Esophagus squamous epithelium (tissue), 5 donors: ENCODE measurements around the gene ADARB2. TPM values are rescaled to one million over a fixed set of nuclear protein-coding genes. Genes with fewer than 3 reads are reported as not detected.

Experiments used
- DNase-seq: peaks from one replicate; lab custom pipeline; 2025; lab: John Stamatoyannopoulos, UW
- H3K27ac ChIP-seq, 4 donors: fragments of 200-600 bp; sonication (generic); one replicate each; pipeline ENCODE4 v1.5.1; 2016 to 2019; ENCODE audit warnings: mild to moderate bottlenecking in 1 of 4
- H3K27me3 ChIP-seq, 4 donors: fragments of 200-600 bp; sonication (generic); 1 replicate in 3 of 4; 2 replicates in 1 of 4; pipeline versions ENCODE4 v1.5.1 to v1.6.0; 2017 to 2021; ENCODE audit warnings: antibody characterized with exemption in 1 of 4
- H3K36me3 ChIP-seq, 3 donors: fragments of 200-600 bp; sonication (generic); one replicate each; pipeline ENCODE4 v1.5.1; 2016 to 2019
- H3K4me1 ChIP-seq, 3 donors: fragments of 200-600 bp; sonication (generic); one replicate each; pipeline ENCODE4 v1.5.1; 2017 to 2019
- H3K4me3 ChIP-seq, 4 donors: fragments of 200-600 bp; sonication (generic); 1 replicate in 3 of 4; 2 replicates in 1 of 4; pipeline ENCODE4 v1.5.1; 2016 to 2019; ENCODE audit warnings: mild to moderate bottlenecking in 2 of 4, moderate library complexity in 1 of 4
- H3K9me3 ChIP-seq, 3 donors: fragments of 200-600 bp; sonication (generic); one replicate each; pipeline ENCODE4 v1.5.1; 2016 to 2019
- POLR2A ChIP-seq, 4 donors: fragments of 450-650 bp; IDR thresholded peaks; one replicate each; pipeline ENCODE4 v1.6.1; 2017; ENCODE audit warnings: antibody characterized with exemption in 4 of 4, mild to moderate bottlenecking in 4 of 4, moderate library complexity in 3 of 4
- WGBS, 2 donors: methylation state at CpG; one replicate each; pipeline ENCODE4 v1.1.5; 2018; 5-methylcytosine and 5-hydroxymethylcytosine counted together
- intact Hi-C: fragments of 100-400 bp; cut with DNase I; formaldehyde crosslinking; loops from one replicate; pipeline ENCODE4 v1.15.0; 2022
- total RNA-seq, 4 donors: library from RNA; depleted of rRNA; stranded (reverse); fragments of >200 nt; gene quantifications; one replicate each; pipeline ENCODE4 v1.1.0, GENCODE V29; 2016
- TF ChIP-seq, protein P1 (sequence below), 6 experiments: fragments of 450-650 bp in 4 of 6; fragments of 200-600 bp in 2 of 6; sonication (generic) in 2 of 6; IDR thresholded peaks; one replicate each; pipeline ENCODE4 v1.5.1; 2016 to 2019; ENCODE audit warnings: antibody characterized with exemption in 6 of 6, mild to moderate bottlenecking in 4 of 6, moderate library complexity in 4 of 6
- donor health status: DM: yes; HTN: yes; CAD: no.

The ADARB2 gene
- total RNA-seq, 4 donors from 2014 or later = 0.21 to 3.5 (median 1.5) TPM

DNA sequence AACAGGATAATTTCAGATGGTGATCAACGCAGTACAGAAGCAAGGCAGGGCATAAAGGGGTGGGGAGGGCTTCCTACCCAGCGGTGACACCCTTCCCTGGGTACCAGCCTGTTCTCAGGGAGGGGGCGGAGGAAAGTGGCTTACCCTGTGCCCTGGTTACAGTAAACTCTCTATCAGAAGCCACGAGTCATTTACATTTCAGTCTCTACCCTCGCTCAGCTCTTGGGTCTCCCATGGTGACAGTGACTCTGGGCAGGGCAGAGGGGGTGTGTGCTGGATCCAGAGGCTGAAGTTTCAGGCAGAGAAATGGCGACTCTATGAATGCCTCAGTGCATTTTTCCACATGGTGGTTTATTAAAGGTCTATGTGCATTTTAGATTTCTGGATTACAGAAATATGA, 107.0 kb downstream of the ADARB2 start:
- H3K27me3 ChIP-seq = peaks cover 0 to 19% (median 0%) of the 10 kb centered on the region in 4 donors
- no peaks in the 10 kb centered on the region for H3K9me3 ChIP-seq
- no peak for DNase-seq
- intact Hi-C loops = no loop called here
- no peak for TF ChIP-seq POLR2A (IDR thresholded peaks at IDR 0.05)
- TF ChIP-seq, protein P1, sequence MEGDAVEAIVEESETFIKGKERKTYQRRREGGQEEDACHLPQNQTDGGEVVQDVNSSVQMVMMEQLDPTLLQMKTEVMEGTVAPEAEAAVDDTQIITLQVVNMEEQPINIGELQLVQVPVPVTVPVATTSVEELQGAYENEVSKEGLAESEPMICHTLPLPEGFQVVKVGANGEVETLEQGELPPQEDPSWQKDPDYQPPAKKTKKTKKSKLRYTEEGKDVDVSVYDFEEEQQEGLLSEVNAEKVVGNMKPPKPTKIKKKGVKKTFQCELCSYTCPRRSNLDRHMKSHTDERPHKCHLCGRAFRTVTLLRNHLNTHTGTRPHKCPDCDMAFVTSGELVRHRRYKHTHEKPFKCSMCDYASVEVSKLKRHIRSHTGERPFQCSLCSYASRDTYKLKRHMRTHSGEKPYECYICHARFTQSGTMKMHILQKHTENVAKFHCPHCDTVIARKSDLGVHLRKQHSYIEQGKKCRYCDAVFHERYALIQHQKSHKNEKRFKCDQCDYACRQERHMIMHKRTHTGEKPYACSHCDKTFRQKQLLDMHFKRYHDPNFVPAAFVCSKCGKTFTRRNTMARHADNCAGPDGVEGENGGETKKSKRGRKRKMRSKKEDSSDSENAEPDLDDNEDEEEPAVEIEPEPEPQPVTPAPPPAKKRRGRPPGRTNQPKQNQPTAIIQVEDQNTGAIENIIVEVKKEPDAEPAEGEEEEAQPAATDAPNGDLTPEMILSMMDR (IDR thresholded peaks at IDR 0.05) = no peak
- no peaks in the 10 kb centered on the region for H3K36me3 ChIP-seq
- WGBS, 2 donors = 79 to 87% methylated on average over 4 to 6 of the region's 6 CpGs
- H3K4me3 ChIP-seq = no peak overlapping the region
- H3K4me1 ChIP-seq = no peaks in the 10 kb centered on the region
- H3K27ac ChIP-seq = no peak overlapping the region

DNA sequence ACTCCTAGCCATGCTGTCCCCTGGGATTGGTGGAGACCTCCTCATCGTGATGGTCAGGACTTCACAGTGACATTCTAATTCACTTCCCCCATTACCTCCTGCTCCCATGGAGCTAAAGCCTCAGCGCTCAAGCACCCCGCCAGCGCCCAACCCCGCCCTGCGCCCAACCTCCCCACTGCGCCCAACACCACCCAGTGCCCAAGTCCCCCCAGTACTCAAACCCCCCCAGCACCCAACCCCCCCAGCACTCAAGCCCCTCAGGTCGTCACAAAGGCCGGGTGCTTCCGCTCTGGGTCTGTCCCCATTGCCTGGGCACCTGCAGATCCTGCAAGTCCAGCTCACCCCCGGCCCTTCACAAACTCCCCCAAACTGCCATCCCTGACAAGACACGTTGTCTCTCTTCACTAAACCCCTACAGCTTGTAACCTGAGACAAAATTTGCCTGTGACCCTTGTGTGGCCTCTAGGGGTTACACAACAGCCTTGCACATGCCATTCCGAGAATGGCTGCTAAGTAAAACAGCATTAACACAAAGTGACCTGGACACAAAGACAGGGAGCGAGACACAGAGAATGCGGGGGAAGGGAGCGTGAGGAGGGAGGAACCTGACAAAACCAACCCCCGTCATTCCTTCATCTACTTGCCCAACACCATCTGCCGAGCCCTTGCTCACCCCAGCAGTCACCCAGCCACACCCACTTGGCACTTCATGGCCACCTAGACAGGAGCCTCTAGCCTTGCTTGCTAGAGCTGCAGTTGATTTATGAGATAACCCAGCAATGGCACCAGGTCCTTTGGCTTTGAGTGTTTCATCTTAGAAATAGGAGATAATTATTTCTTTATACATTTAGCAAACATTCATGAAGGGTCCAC, 107.8 kb downstream of the ADARB2 start:
- 57 to 76% methylated on average over 12 to 13 of the region's 18 CpGs for WGBS, 2 donors
- Histone ChIP-seq H3K4me1 (no peaks in the 10 kb centered on the region), H3K4me3 (no peak overlapping the region), H3K27me3 (peaks cover 0 to 14% (median 0%) of the 10 kb centered on the region in 4 donors), H3K27ac (no peak overlapping the region), H3K36me3 (no peaks in the 10 kb centered on the region), H3K9me3 (no peaks in the 10 kb centered on the region)
- TF ChIP-seq, protein P1 (IDR thresholded peaks at IDR 0.05) = no peak
- TF ChIP-seq POLR2A (IDR thresholded peaks at IDR 0.05) = no peak
- intact Hi-C loops = no loop called here
- no peak for DNase-seq

DNA sequence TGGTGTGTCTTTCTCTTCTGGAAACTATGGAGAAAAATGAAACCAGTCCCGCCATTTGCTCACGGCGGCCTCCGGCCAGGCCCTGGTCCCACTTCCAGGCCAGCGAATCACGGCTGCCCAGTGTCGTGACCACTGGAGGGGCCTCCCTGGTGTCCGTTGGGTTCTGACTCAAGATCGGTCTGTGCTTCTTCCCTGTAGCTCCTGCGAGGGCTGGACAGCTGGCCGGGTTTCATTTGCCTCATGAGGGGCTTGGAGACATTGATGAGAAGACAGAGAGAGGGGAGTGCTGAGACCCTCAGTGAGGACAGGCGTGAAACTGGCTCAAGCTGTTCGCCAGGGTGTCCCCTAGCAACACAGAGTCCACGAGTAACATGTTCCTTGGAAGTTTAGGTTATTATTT, 108.6 kb downstream of the ADARB2 start:
- intact Hi-C loops = no loop called here
- no peaks in the 10 kb centered on the region for H3K36me3 ChIP-seq
- TF ChIP-seq, protein P1 (IDR thresholded peaks at IDR 0.05) = no peak
- no peak for TF ChIP-seq POLR2A (IDR thresholded peaks at IDR 0.05)
- no peaks in the 10 kb centered on the region for H3K9me3 ChIP-seq
- WGBS, 2 donors = 83% methylated on average over 5 to 12 of the region's 14 CpGs
- H3K4me3 ChIP-seq = no peak overlapping the region
- H3K27ac ChIP-seq = no peak overlapping the region
- no peaks in the 10 kb centered on the region for H3K4me1 ChIP-seq
- peaks cover 0 to 7% (median 0%) of the 10 kb centered on the region in 4 donors for H3K27me3 ChIP-seq
- DNase-seq = no peak

DNA sequence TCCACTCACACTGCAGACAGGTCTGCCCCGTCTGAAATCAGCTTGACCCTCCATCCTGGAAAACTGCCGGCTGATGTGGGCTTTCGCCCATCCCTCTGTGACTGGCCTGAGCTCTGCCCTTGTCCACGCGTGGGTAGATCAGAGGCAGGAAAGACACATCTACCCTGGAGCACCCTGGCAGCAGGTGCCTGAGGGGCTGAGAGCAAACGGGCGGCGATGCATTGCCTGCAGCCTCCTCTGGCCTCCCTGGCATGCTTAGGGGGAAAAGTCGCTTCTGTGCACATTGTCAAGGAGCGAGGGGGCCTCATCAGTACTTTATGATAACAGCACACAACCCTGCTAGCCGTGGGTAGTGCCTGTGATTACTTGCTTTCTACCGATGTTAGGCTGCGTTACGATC, 109.4 kb downstream of the ADARB2 start:
- no peaks in the 10 kb centered on the region for H3K9me3 ChIP-seq
- 79 to 88% methylated on average over 4 to 12 of the region's 14 CpGs for whole genome bisulfite sequencing, 2 donors
- peaks cover 0 to 5% (median 0%) of the 10 kb centered on the region in 4 donors for H3K27me3 ChIP-seq
- intact Hi-C loops = no loop called here
- TF ChIP-seq POLR2A (IDR thresholded peaks at IDR 0.05) = no peak
- no peak overlapping the region for H3K27ac ChIP-seq
- H3K4me1 ChIP-seq = no peaks in the 10 kb centered on the region
- no peaks in the 10 kb centered on the region for H3K36me3 ChIP-seq
- H3K4me3 ChIP-seq = no peak overlapping the region
- no peak for DNase-seq

DNA sequence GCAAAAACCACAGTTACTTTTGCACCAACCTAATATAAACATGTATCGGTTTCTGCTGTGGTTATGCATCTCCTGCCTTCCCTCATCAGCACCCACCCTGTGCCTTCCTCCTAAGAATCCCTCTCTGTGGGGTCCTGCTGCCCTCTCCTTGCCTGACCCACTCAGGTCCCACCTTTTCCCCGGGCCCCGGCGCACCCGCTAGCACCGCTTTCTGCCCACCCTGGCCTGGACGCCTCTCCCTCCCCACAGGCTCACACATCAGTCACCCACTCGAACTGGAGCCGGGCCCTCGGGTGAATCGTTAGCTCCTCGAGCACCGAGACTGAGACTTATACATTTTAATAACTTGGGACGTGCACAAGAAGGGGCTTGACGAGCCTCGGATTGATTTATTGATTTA, 110.5 kb downstream of the ADARB2 start:
- H3K27me3 ChIP-seq = peaks cover 0 to 5% (median 0%) of the 10 kb centered on the region in 4 donors
- no peaks in the 10 kb centered on the region for H3K9me3 ChIP-seq
- no peak overlapping the region for H3K4me3 ChIP-seq
- TF ChIP-seq, protein P1 (IDR thresholded peaks at IDR 0.05) = no peak
- TF ChIP-seq POLR2A (IDR thresholded peaks at IDR 0.05) = no peak
- no peaks in the 10 kb centered on the region for H3K4me1 ChIP-seq
- no peak for DNase-seq
- H3K36me3 ChIP-seq = no peaks in the 10 kb centered on the region
- WGBS, 2 donors = 90 to 91% methylated on average over 15 to 16 of the region's 16 CpGs
- intact Hi-C loops = no loop called here
- H3K27ac ChIP-seq = no peak overlapping the region
